Measurements from ENCODE around the gene BIN1.

The BIN1 gene

DNA sequence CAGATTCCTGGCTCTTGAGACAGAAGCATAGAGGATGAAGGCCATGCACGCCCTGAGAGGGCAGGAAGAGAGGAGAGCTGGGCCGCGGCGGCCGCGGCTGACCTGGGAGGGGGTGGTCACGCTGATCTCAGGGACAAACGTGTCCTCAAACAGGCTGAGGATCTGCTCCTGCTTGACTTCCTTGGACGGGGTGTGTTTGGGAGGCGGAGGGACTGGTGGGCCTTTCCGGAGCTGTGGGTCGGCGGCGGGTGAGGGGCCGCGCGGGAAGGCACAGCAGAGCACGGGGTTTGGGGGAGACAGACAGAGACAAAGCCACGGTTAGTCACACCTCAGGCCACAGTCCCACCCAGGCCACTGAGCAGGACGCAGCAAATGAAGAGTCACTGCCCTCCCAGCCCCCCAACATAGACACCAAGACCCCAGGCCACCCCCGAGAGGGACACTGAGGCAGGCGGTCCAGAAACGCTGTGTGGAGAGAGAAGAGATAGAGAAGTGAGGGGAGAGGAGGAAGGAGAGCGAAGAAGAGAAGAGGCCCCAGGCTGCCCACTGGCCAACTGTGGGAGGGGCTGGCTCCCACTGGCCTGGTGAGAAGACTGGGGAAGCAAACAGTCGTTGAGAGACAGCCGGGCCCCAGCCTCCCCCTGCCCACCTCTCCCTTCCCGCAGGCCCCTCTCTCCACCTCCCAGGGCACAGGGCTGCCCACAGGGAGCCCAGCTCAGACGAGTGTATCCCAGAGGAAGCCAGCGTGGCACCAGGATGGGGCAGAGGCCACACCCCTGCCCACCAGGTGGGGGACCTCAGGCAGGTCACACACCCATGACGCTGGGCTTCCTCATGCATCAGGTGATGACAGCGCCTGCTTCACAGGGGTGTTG, 49.3 kb downstream of the BIN1 start:
- no peak for DNase-seq (ENCODE audit: low read depth)

DNA sequence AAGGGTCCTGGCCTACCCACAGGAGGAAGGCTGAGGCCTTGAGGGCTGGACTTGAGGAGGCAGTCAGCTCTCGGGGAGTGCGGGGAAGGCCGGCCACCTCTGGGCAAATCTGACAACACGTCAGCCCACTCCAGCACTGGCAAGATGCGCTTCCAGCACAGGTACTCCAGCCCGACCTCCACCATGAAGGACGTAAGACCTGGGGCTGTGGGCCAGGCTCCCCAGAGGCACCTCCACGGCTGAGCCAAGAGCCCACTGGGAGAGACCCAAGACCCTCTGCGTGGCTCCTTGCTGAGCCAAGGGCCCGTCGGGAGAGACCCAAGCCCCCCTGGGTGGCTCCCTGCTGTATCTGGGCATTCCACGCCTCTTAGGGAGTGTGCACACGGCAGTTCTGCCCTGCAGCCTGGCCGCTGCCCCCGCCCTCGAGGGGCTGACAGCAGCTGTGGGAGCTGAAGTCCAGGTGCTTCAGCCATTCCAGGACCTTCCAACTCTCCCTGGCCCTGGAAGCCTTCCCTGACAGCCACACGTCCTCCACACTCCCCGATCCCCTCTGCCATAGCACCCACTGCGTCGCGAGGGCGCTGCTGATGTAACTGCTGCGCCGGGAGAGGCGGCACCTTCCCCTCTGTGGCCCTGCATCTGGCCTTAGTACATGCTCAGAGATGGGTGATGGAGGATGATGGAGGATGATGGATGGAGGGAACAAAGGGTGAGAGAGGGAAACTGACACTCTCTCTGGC, 50.2 kb downstream of the BIN1 start:
- no peak for DNase-seq (ENCODE audit: low read depth)

DNA sequence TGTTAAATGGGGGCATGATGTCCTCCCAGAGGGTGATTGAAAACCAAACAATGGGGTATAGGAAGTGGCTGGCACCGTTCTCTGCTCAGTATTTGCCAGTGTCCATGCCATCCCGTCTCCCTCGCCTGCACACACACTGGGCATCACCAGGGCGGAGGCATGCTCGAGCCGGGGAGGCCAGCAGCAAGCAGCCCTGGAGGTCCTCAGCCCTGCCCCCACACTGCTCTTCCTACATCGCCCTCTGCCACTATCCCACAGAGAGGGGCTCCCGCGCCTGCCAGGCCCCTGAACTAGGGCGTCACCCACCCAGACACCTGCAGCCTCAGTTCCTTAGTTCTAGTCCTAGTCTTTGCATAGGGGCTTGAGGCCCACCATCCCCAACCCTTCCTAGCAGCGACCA, 50.9 kb downstream of the BIN1 start:
- no peak for DNase-seq (ENCODE audit: low read depth)

DNA sequence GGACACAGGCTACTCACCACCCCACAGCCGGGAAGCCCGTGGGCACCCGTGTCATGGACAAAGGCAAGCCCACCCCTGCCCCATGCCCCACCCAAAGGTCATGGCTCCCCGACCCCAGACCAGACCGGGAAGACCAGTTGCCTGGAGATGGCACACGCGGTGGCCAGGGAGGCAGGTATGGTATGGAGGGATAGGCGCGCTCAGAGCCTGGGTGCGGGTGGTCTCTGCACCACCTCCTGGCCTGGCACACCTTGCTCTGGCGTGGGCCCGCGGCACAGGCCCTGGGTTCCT, 51.2 kb downstream of the BIN1 start:
- no peak for DNase-seq (ENCODE audit: low read depth)

DNA sequence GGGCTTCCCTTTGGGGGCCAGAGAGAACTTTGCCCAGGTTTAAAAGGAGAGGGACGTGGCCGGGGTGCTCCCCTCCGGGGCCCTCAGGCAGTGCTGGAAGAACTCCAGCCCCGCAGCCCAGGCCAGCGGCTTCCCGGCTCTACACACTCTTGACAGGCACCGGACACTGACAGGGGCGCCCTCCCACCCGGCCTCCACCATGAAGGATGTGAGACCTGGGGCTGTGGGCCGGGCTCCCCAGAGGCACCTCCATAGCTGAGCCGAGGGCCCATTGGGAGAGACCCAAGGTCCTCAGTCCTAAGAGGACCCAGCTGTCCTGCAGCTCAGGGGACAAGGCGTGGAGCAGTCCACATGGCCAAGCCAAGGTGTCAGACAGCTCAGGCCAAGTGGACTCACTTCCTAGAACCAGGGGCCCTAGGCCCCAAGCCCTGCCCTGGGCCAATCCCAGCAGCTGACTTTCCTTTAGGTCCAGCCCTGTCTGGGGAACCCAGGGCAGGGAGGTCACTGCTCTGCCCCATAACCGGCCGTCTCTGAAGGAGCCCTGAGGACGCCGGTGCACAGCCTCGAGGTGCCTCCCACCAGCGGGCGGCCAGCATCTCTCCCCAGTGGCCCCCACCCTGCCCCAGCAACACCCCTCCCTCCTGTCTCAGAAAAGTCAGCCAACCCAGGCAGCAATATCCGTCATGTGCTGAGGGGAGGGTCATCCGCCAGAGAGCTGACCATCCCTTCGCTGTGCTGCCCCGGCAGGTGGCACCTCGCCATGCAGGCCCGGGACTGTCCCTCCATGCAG, 51.8 kb downstream of the BIN1 start:
- no peak for DNase-seq (ENCODE audit: low read depth)

DNA sequence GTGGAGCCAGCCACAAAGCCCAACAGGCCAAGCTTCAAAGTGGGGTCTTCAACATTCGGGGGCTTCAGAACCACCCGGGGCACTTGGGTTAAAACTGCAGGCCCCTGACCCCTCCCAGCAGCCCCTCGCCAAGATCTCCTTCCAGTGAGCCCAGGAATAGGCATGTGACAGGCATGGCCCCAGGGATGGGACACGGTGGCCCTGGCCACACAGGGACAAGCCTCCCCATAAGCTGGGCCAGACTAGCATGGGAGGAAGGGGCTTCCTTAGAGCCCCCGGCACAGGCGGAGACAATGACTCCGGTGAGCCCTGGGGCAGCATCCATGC, 52.4 kb downstream of the BIN1 start:
- no peak for DNase-seq (ENCODE audit: low read depth)

DNA sequence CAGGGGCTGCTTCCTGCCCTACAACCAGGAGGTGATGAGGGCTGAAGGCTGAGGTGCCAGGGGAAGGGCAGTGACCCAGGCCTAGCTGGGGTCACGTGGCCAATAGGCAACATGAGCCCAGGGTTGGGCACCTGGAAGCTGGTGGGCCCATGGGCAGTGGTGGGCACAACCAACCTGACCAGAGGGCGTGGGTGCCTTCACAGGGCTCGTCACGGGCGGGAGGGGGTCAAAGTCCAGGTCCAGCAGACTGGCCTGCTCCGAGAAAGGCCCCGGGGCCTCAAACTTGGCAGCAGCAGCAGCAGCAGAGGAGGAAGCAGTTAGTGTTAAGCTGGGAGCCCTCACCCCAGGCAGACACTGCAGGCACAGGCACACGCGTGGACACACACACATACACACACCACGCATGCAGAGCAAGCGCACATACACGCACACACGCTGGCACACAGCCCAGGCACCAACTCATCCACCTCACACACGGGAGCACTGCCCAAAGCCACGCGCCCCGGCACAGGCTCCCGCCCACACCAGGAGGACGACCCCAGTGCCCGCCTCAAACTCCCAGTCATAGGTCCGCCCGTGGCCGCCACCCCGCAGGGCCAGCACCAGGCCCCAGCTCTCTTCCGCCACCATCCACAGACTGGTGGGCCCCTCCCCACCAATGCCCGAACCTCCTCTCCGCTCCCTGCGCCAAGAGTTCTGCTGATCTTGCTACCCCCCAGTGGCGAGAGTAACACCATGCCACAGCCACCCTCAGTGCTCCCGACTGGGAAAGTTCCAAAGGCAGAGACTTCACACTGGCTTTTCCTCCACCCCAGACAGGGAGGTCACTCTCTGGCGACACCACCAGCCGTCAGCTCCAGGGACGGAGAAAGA, 53.0 kb downstream of the BIN1 start:
- DNase-seq (ENCODE audit: low read depth): no peak

DNA sequence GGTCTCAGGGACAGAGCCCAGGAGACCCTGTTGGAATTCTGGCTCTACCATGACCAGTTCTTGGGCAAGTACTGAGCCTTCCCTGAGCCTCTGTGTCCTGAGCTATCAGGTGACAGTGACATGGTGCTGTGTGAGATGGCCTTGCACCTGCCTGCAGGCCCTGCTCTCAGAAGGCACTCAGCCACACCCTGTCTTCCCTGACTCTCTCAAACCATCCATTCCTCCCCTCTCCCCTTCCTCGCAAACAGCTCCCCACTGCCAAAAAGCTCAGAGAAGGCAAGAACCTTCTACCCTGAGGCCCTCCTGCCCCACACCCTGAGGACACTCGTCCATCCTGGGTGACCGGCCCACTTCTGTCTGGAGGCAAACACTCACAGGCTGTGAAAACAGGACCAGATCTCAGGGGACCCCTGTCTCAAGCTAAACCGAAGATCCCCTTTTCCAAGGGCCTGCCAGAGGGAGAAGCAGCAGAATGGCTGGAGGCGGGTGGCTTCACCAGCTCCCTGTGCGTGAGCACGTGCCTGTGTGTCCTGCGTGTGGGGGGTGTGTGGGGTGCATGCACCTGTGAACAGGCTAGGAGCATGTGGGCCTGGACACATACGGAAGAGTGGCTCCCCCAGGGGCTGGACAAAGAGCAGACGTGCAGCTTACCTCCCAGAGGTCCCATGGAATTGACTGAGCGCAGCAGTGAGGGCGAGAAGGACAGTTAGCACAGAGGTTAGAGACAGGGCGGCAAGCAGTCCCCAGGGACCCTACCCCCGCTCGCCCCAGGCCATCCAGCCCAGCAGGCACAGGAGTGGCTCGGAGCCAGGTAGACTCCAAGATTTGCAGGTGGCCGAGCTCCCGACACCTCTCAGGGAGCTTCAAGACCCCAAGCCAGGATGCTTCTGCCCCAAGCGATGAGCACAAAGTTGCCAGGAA, 53.9 kb downstream of the BIN1 start:
- DNase-seq (ENCODE audit: low read depth): no peak

DNA sequence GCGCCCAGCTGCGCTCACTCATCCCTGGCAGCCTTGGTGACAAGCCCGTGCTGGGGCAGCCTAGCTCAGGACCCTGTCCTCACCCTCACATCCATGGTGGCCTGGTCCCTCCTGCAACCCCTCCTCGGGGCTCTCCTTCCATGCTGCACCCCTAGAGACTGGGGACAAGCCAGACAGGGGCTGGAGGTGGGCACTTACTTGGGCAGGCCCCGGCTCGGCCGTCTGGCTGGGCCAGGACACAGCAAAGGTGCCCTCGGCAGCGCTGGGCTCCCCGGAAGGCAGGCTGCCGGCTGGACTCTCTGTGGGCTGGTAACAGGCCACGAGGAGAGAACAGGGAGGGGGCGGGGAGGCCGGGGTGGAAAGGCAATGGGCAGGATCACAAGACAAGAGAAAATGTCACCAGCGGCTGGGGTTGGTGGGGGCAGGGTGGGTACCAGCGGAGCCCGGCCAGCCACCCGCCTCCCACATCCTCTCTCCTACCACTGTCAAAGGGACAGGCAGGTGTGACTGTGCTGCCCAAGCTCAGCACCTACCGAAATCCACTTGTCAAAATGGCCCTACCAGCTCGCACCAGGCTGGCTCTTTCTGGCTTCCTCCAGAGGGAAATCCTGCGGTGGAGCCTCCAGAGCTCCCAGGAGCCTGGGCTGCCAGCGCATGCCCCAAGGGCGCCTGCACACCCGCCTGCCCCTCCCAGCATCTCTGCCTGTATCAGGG, 54.7 kb downstream of the BIN1 start:
- no peak for DNase-seq (ENCODE audit: low read depth)

DNA sequence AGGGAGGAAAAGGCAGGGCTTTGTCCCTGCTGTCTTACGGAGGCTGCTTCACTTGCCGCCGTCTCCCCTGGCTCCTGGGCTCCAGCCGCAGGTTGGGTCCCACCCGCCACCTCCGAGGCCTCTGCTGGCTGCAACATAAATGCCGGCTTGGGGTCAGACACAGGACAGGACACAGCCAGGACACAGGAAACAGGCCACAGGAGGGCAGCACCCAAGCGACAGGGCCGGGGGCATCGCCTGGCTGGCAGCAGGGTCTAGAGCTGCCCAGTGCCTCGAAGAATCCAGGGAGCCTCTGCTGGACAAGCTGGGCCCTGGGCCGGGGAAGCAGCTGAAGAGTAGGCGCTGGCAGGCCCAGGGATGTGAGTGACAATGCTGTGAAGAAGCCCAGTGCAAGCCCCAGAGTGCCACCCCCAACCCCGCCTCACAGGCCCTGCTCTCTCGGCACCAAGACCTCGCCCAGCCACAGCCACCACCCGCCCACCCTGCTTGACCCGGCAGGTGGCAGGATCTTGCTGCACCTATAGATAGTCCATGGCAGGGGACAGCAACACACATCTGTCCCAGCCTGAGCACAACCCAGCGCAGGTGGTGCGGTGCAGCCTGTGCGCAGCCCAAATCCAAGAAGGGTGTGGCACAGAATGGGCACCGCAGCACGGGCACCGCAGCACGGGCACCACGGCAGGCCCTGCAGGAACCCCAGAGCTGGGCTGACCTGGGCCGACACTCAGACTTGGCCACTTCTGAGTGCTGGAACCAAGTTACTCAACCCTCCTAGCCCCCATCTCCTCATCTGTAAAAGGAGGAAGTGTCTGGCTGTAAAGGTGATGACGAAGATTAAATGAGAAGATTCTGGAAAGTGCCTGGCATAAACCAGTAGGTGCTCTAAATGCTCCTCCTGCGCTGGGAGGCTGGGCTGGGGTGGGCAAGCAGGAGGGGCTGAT, 55.6 kb downstream of the BIN1 start:
- no peak for DNase-seq (ENCODE audit: low read depth)

DNA sequence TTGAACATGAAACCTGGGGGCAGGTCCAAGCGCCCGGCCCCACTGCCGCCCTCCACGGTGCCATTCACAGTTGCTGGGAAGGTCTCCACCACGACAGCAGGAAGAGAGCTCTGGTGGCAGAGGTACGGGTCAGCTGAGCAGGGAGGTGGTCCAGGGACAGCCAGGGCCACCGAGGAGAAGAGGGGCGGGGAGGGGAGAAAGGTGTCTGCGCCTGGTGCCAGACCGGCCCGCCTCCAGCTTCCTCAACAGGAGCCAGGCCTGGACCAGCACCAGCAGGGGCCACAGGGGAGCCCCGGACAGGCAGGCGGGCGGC, 56.2 kb downstream of the BIN1 start:
- DNase-seq (ENCODE audit: low read depth): no peak

DNA sequence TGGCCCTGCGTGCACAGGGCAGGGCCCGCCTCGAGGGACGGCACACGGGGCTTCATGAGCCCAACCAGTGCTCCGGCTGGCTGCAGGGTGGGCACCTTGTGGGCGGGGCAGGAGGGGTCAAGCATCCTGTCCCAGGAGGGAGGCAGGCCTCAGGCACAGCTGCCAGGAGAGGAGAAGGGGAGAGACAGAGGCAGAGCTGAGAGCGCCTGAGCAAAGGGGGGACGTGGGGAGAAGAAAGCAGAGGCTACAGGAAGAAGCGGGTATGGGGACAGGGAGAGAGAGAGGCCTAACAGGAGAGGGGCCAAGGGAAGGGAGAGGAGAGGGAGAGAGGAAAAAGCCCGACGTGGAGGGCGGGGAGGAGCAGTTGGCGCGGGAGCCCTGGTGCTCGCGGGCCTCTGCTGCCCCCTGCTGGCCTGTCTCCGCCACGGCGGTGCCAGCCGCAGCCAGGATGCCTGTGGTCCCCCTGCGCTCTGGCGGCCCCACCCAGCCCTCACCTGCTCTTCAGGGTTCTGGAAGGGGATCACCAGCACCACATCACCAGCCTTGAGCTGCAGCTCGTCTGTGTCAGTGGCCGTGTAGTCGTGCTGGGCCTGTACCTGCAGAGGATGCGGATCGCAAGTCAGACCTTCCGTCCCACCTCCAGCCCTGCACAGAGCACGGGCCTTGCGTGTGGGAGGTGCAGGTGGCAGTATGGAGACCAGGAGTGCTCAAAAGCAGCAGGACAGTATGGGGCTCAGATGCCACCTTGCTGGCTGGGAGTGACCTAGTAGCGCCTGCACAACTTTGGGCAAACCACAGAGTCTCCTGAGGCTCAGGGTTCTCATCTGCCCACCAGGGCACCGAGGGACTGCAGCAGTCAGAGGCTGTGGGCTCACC, 56.8 kb downstream of the BIN1 start:
- no peak for DNase-seq (ENCODE audit: low read depth)

DNA sequence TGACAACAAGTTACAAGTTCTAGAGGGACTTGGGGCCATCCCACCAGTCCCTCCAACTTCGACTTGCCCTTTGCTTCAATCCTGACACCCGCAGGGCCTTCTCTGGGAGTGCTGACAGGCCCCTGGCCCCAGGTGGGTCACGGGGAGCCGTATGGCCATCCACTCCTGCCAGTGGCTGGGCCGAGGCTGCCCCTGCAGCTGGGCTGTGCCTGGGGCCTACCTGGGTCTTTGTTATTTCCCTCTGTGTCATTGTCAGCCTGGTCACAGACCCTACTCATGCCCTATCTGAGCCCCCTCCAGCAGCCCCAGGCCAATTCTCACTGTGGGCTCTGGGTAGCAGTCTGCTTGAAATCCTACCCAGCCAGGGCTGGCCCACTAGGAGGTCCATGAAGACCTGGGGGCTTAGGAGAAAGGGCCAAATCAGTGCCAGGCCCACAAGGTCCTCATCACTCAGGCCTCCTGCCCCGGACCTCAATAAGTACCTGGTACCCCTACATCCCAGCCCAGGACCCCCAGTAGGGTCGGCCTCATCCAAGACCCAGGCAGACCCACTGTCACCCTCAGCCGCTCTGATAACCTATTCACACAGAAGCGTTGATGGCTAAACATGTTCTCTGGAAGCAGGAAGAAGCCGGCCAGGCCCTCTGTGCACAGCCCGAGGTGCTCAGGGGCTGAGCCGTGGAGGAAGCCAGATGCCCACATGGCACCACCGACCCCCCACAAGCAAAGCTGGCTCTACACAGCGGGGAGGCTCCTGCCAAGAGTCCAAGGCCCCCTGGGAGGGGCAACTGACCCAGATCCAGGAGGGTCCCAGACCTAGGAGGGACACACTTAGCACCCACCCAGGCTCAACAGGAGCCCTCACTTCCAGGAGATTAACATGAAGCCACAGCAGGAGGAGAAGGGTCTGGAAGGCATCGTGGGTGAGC, 57.7 kb downstream of the BIN1 start:
- no peak for DNase-seq (ENCODE audit: low read depth)

DNA sequence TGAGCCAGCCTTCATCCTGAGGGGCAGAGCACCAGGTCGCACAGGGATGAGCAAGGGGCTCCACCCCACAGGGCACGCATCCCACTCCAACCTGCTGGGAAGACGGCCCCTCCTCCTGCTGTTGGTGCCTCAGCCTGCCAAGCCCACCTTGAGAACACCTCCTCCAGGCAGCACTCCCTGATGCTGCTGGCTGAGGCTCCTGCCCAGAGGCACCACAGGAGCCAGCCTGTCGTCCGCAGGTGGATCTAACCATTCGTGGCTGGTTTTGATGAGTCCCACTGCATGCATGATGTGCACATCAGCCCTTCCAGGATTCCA, 58.4 kb downstream of the BIN1 start:
- DNase-seq (ENCODE audit: low read depth): no peak

DNA sequence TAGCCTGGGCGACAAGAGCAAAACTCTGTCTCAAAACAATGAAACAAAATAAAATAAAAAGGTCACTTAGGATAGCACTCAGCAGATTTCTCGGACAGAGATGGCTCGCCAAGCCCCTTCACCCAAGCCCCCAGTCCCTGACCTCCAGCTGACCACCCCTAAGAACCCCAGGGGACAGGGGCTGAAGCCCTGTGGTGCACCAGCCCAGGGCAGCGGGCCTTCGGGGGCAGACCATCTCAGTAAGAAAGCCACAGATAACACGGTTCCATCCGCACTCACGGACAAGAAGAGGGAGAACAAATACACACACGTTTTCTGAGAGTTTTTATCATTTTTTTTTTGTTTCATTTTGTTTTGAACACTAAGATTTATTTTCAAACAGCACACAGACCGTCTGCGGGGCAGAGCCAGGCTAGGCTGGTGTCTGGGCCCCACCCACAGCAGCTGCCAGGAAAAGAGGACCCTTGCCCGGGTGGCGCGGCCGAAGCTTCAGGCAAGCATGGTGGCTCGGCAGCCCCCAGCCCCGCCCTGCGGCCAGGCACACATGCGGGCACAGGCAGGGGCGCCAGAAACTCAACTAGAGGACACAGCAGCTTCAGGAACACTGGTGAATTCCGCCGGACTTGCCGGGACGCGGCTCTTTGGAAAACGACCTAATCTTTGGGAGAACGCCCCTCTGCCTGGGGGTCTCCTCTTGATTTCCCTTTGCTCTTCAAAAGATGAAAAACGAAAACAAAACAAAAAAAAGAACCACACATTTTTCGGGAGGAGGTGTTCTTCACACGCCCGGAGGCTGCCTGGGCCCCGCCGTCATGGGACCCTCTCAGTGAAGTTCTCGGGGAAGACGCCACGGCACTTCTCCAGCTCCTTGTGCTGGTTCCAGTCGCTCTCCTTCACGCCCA, 59.0 kb downstream of the BIN1 start:
- no peak for DNase-seq (ENCODE audit: low read depth)

DNA sequence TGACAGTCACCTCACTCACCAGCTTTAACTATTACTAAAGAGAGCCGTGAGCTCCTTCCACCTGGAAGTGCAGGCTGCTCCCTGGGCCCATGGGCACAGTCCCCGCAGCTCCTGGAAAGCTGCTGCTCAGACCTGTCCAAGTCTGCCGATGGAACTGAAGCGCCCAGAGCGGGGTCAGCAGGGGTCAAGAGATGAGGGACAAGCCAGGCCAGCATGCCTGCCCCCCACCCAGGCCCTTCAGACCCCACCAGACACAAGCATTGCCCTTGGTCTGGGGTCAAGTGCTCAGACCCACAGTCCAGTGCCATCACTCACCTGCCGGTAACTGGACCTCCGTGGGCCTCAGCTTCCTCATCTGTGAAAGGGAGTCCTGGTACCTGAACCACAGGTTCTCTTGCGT, 59.9 kb downstream of the BIN1 start:
- DNase-seq (ENCODE audit: low read depth): no peak
